ENCODE results near the gene GNL3L.

DNA sequence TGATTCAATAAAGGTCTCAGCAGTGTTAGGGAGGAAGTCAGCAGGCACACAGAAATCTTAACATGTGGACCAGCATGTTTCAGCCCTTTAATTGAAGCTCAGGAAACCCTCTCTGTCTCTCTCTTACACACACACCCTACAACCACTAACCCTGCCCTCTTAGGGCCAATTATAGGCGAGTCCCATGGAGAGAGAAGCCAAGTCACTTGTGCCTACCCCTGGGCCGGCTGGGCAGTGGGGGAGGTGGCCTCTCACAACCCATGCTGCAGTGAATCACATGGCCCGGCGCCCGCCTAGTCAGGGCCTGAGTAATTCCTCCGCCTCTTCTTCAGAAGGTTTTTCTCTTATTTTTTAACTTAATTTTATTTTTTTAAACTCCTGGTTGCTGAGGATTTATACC, 37.7 kb upstream of the GNL3L start:
- TF ChIP-seq, protein P1, sequence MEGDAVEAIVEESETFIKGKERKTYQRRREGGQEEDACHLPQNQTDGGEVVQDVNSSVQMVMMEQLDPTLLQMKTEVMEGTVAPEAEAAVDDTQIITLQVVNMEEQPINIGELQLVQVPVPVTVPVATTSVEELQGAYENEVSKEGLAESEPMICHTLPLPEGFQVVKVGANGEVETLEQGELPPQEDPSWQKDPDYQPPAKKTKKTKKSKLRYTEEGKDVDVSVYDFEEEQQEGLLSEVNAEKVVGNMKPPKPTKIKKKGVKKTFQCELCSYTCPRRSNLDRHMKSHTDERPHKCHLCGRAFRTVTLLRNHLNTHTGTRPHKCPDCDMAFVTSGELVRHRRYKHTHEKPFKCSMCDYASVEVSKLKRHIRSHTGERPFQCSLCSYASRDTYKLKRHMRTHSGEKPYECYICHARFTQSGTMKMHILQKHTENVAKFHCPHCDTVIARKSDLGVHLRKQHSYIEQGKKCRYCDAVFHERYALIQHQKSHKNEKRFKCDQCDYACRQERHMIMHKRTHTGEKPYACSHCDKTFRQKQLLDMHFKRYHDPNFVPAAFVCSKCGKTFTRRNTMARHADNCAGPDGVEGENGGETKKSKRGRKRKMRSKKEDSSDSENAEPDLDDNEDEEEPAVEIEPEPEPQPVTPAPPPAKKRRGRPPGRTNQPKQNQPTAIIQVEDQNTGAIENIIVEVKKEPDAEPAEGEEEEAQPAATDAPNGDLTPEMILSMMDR (IDR thresholded peaks at IDR 0.05) = no peak
- no peak for TF ChIP-seq POLR2A (IDR thresholded peaks at IDR 0.05)

Measured in heart left ventricle (tissue), 13 donors.